ENCODE measurements around the gene LANCL2.

The LANCL2 gene

GRCh38 chr7:55426676-55427075, 61.5 kb downstream of the LANCL2 start:
- no peak for DNase-seq
- in situ Hi-C loops (cut with HindIII; ENCODE audit: low pct_ligation_motif_present, low sequenced_read_pairs) = no loop called here
- no peak overlapping the region for H3K4me3 ChIP-seq (ENCODE audit: low read depth, low read length)
- TF ChIP-seq, protein P1, sequence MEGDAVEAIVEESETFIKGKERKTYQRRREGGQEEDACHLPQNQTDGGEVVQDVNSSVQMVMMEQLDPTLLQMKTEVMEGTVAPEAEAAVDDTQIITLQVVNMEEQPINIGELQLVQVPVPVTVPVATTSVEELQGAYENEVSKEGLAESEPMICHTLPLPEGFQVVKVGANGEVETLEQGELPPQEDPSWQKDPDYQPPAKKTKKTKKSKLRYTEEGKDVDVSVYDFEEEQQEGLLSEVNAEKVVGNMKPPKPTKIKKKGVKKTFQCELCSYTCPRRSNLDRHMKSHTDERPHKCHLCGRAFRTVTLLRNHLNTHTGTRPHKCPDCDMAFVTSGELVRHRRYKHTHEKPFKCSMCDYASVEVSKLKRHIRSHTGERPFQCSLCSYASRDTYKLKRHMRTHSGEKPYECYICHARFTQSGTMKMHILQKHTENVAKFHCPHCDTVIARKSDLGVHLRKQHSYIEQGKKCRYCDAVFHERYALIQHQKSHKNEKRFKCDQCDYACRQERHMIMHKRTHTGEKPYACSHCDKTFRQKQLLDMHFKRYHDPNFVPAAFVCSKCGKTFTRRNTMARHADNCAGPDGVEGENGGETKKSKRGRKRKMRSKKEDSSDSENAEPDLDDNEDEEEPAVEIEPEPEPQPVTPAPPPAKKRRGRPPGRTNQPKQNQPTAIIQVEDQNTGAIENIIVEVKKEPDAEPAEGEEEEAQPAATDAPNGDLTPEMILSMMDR (IDR thresholded peaks at IDR 0.05; ENCODE audit: low read depth, low read length, missing control alignments) = no peak
- peaks cover 8% of the 10 kb centered on the region for H3K36me3 ChIP-seq (replicated peaks)
- no peaks in the 10 kb centered on the region for H3K27me3 ChIP-seq (replicated peaks)
- H3K27ac ChIP-seq = no peak overlapping the region

DNA sequence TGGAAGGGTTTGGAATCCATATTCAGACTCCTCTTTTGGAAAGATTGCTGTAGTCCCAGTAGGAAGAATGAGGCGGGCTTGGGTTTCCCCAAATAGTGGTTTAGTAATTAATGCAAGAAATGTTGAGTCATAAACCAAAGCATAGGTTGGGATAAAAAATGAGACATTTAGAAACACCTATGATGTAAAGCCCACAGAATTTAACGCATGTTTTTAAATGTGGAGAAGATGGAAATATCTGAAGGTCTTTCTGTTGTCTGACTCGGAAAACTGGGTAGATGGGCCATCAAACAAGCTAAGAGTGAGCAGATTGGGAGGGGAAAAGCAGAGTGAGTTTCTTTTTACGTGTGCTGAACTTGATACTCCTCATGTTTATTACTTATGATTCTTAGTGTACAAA, 62.2 kb downstream of the LANCL2 start:
- Histone ChIP-seq H3K36me3 (replicated peaks) (peaks cover 8% of the 10 kb centered on the region), H3K4me3 (ENCODE audit: low read depth, low read length) (no peak overlapping the region), H3K27ac (no peak overlapping the region), H3K27me3 (replicated peaks) (no peaks in the 10 kb centered on the region)
- TF ChIP-seq, protein P1 (IDR thresholded peaks at IDR 0.05; ENCODE audit: low read depth, low read length, missing control alignments) = no peak
- DNase-seq = no peak
- in situ Hi-C loops (cut with HindIII; ENCODE audit: low pct_ligation_motif_present, low sequenced_read_pairs) = no loop called here

GRCh38 chr7:55427800-55428199, 62.7 kb downstream of the LANCL2 start:
- Histone ChIP-seq H3K36me3 (replicated peaks) (peaks cover 8% of the 10 kb centered on the region), H3K27me3 (replicated peaks) (no peaks in the 10 kb centered on the region), H3K4me3 (ENCODE audit: low read depth, low read length) (no peak overlapping the region), H3K27ac (no peak overlapping the region)
- DNase-seq = no peak
- in situ Hi-C loops (cut with HindIII; ENCODE audit: low pct_ligation_motif_present, low sequenced_read_pairs) = no loop called here
- TF ChIP-seq, protein P1 (IDR thresholded peaks at IDR 0.05; ENCODE audit: low read depth, low read length, missing control alignments) = no peak

- Histone ChIP-seq H3K27me3 (replicated peaks) (no peaks in the 10 kb centered on the region), H3K36me3 (replicated peaks) (peaks cover 8% of the 10 kb centered on the region), H3K4me3 (ENCODE audit: low read depth, low read length) (no peak overlapping the region), H3K27ac (no peak overlapping the region)
- TF ChIP-seq, protein P1 (IDR thresholded peaks at IDR 0.05; ENCODE audit: low read depth, low read length, missing control alignments) = no peak
- in situ Hi-C loops (cut with HindIII; ENCODE audit: low pct_ligation_motif_present, low sequenced_read_pairs) = no loop called here
- DNase-seq = no peak
Measured at GRCh38 chr7:55429835-55430499, 64.8 kb downstream of the LANCL2 start.

DNA sequence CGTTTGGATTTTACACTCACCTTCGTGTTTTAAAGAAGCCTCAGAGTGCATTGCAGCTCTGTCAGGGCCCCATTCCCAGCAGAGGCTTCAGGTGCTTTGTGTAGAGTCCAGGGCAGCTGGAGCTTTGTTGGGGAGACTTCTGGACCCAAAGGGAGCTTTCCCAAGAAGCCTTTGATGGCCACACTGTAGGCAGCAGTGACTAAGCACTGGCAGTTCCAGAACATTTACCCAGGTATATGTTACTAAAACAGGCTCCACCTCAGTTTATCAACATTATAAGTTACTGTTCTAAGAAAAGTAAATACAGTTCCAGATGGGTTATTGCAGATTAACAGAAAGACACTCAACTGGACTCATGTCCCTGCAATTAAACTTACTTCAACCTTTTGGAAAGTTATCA, 66.8 kb downstream of the LANCL2 start:
- no peak for DNase-seq
- Histone ChIP-seq H3K4me3 (ENCODE audit: low read depth, low read length) (no peak overlapping the region), H3K27me3 (replicated peaks) (no peaks in the 10 kb centered on the region), H3K36me3 (replicated peaks) (no peaks in the 10 kb centered on the region), H3K27ac (no peak overlapping the region)
- TF ChIP-seq, protein P1 (IDR thresholded peaks at IDR 0.05; ENCODE audit: low read depth, low read length, missing control alignments) = no peak
- in situ Hi-C loops (cut with HindIII; ENCODE audit: low pct_ligation_motif_present, low sequenced_read_pairs) = no loop called here

DNA sequence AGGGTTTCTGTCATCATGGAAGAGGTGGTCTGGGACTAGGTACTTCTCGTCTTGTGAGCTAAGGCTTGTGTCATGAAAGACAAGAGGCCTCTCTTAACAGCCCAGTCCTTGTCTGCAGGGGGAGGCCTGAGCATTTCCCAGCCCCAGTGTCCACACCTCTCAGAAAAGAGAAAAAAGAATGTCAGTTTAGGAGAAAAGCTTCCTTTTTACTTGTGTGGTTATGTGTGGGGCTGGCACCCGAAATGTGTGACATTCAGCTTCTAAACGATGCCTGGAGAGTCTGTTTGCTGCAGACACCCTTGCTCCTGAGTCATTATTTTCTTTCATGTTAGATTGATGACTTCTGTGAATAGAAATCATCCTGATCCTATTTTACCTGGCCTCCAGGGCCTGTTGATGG, 67.4 kb downstream of the LANCL2 start:
- Histone ChIP-seq H3K27ac (no peak overlapping the region), H3K36me3 (replicated peaks) (no peaks in the 10 kb centered on the region), H3K27me3 (replicated peaks) (no peaks in the 10 kb centered on the region), H3K4me3 (ENCODE audit: low read depth, low read length) (no peak overlapping the region)
- in situ Hi-C loops (cut with HindIII; ENCODE audit: low pct_ligation_motif_present, low sequenced_read_pairs) = no loop called here
- no peak for DNase-seq
- TF ChIP-seq, protein P1 (IDR thresholded peaks at IDR 0.05; ENCODE audit: low read depth, low read length, missing control alignments) = no peak
